Posterior vena cava (tissue), 2 donors: ENCODE results near the gene COL4A2. TPM values are rescaled to one million over a fixed set of nuclear protein-coding genes. Genes with fewer than 3 reads are reported as not detected.
A peak's percentile ranks its signal among the peaks of the same experiment; 100 is the strongest.

Experiments
- DNase-seq: peaks from one replicate; pipeline ENCODE4 v3.0.0-alpha.2; 2020; ENCODE audit warnings: low spot score
- intact Hi-C, 2 donors: fragments of 100-400 bp; cut with DNase I; formaldehyde crosslinking; loops; one replicate each; pipeline versions ENCODE4 v1.14.1 to v1.14.2; 2022 to 2023
- total RNA-seq, 2 donors: library from RNA; stranded (reverse); fragmentation: NEBNext Ultra II Directional; extraction: Animal tissue kit (Norgen Biotek cat#: 25700); gene quantifications; one replicate each; pipeline ENCODE4 v1.2.1, GENCODE V29; 2021
- donor health status: DM: yes; HTN: yes; CAD: no.
- donor health status: DM: yes; HTN: yes; CAD: no.

The COL4A2 gene
- total RNA-seq, 2 donors from 2014 or later: 816 to 963 TPM

DNA sequence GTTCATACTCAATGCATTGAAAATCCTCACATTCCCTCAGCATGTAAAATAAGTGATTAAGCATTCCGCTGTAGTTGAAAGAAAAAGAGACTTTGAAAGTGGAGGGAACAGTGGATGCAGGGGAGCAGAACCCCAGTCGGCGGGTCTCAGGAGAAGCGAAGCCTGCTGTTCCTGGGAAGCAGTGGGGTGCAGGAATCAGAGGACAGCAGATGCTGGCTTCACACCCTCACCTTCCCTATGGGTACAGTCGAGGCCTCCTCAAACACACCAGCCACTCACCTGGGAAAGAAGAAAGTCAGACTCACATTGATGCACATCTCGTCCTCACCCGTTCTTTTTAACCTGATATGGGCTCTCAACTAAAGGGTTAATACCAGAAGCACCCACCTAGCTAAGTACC, 38.2 kb downstream of the COL4A2 start:
- intact Hi-C loops: loop anchor here in 1 of 2 donors (5.0 kb wide), 1 partner anchor 72 kb away; no protein-coding TSS in a partner anchor
- no peak for DNase-seq

DNA sequence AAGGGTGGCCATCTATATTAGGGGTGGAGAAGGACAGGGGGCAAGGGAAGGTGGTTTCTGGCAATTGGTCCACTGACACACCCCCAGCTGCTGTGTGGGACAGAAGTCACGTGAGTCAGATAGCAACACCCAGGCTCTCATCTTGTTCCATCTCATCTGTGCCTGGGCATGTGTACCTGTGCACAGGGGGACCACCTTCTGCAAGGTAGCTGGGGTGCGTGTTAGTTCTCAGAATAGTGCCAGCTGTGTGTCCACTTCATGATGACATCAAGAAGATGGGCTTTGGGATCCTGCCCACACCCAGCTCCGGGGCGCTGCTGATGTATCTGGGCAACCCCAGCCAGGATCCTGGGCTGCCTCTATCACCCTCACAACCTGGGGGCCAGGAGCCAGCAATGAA, 38.6 kb downstream of the COL4A2 start:
- peak; percentile 64 for DNase-seq
- intact Hi-C loops: loop anchor here in 1 of 2 donors (5.0 kb wide), 1 partner anchor 72 kb away; no protein-coding TSS in a partner anchor

DNA sequence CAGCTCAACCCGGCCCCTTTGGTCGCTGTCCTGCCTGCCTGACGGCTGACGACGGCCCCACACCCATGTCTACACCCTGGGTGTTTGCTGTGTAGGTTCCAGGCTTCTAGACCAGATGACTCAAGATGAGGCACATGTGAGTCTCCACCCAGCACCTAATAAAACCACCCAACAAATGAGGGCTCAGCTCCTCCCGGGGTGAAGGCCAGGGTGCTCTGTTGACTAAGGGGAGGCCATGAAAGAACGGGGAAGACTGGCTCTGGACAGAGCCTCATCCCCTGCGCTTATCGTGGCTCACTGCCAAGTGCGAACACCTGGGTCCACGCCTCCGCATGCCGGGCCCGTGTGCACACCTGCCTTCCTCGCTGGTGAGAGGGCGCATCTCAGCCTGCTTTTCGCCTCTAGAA, 39.6 kb downstream of the COL4A2 start:
- intact Hi-C loops: loop anchor here in 1 of 2 donors (5.0 kb wide), 1 partner anchor 71 kb away; no protein-coding TSS in a partner anchor
- DNase-seq: peak; percentile 82

DNA sequence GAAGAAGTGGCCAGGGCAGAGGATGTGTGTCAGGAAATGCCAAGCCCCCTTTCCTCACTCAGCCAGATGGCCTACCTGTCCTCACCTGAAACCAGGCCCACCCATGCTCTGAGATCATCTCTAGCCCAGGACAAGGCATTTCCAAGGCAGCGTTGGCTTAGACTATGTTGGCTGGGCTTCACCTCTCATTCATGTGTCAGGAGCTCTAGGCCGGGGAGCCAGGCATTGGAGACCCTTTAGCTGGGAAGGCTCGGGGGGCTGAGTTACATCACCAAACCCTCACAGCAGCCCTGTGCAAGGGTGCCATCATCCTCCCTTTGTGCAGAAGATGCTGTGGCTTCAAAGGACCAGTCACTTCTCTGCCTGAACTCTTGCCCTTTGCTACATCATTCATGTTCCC, 40.0 kb downstream of the COL4A2 start:
- intact Hi-C loops: loop anchor here in 1 of 2 donors (5.0 kb wide), 1 partner anchor 70 kb away; no protein-coding TSS in a partner anchor
- DNase-seq: no peak

DNA sequence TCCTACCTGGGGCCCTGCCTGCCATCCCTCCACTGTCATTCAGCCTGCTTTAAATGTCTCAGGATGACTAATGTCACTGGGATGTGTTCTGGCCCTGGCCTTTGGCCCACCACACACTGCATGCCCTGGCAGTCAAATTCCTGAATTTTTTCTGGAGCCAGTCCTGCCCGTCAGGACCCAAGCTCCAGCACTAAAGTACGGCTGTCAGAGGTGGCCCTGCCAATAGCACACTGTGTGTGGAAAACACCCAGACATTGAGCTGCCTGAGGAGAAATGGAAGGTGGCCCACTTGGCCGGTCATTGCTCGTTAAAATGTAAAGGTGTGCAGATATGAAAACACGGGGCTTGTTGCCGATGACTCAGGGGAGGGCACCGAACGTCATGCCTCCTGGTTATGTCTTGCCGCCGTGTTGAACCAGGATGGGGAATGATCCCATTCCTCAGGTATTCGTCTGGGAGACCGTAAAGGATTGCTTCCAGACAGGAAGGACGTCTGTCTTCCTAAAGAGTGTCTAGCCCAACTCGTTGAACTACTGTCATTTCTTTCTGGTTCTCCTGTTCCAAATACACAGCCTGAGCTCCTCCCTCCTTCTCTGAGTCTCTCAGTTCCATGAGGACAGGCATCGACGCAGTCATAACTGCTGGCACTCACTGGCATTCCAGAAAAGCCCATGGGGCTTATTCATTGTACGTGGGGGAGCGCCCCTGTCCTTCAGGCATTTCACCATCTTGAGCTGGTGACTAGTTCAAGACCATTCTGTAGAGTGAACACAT, 40.6 kb downstream of the COL4A2 start:
- intact Hi-C loops: loop anchor here in 1 of 2 donors (5.0 kb wide), 1 partner anchor 70 kb away; no protein-coding TSS in a partner anchor
- DNase-seq: peak; percentile 88

DNA sequence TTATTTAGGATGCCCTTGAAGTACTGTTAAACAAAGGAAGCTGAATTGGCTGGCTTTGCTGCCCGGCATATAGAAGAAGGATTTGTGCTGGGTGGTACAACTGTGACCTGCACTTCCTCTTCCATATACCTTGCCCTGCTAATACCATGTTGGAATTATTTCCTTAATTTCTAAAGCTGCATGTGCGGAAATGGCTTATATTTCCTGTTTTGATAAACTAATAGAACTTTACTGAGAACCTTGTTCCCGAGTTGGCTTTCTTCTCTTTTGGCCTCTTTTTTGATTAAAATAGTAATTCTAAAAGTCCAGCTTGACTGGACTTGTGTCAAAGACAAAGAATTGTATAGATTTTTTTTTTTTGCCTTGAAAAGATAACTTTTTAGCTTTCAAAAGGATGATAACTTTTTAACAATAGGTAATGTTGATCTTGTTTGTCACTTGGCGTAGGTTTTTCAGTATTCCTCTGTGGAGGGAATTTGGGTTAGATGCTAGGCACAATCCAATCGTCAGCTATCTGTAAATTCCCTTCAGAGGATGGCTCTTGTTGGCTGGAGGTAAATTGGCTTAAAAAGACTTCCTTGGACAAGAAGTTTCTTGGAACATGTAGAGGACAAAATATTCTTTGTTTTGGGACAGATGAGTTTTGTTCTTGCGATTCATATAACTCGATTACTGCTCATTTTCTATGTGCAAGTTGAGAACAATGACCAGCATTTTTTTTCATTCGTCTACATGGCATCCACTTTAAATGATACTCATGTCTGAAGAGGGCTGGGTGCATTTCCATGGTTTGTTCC, 41.4 kb downstream of the COL4A2 start:
- DNase-seq: no peak

DNA sequence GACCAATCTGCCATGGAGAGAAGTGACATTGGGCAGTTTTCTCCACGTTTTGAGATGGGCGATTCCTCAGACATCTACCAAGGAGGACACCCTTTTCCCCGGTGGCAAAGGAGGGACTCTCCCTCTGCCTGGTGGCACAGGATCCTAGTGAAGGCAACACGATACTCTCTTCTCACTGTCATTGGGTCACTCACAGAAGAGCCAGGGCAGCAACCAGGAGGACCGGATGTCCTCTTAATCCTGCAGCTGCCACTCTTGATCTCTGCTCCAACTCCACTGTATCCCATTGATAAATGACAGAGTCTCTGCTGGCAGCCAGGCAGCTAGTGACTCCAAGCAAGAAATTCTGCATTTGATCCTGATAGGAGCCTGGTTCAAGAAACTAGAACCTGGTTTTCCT, 42.2 kb downstream of the COL4A2 start:
- intact Hi-C loops: loop anchor here in 1 of 2 donors (5.0 kb wide), 1 partner anchor 68 kb away; no protein-coding TSS in a partner anchor
- no peak for DNase-seq

More for the DNA sequence above, 41.4 kb downstream of the COL4A2 start:
- intact Hi-C loops: loop anchor here in 1 of 2 donors (5.0 kb wide), 1 partner anchor 69 kb away; no protein-coding TSS in a partner anchor

DNA sequence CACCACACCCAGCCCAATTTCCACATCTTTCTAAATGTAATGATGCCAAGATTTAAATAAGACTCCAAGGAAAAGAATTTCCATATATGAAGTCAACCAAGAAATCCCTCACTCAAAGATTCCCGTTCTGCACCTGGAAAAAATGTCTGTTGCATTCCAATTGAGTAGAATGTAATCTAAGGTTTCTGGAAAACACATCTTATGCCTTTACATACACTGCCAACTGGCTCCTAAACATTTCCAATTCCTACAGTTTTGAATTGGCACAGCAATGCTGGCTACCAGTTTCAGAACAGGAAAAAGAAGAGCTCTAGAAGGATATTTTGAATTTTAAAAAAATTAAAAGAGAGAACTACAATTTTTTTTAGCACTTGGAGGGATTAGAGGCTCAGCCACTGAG, 43.0 kb downstream of the COL4A2 start:
- no peak for DNase-seq
- intact Hi-C loops: no loop called here

DNA sequence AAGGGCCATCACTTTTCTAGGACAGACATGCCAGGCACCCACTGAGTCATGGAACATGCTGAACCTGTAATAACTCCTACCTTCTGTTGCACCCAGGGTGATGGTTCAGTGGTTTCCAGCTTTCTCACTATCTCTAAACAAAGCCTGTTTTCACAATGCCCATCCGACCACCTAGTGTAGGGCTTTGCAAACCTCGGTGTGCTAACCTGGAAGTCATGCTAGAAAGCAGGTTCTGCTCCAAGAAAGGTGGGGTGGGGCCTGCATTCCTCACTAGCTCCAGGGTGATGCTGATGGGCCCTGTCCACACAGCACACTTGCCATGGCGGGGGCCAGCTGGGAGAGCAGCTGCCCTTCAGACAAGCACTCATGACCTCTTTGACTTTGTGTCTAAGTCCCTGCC, 43.4 kb downstream of the COL4A2 start:
- no peak for DNase-seq
- intact Hi-C loops: no loop called here

DNA sequence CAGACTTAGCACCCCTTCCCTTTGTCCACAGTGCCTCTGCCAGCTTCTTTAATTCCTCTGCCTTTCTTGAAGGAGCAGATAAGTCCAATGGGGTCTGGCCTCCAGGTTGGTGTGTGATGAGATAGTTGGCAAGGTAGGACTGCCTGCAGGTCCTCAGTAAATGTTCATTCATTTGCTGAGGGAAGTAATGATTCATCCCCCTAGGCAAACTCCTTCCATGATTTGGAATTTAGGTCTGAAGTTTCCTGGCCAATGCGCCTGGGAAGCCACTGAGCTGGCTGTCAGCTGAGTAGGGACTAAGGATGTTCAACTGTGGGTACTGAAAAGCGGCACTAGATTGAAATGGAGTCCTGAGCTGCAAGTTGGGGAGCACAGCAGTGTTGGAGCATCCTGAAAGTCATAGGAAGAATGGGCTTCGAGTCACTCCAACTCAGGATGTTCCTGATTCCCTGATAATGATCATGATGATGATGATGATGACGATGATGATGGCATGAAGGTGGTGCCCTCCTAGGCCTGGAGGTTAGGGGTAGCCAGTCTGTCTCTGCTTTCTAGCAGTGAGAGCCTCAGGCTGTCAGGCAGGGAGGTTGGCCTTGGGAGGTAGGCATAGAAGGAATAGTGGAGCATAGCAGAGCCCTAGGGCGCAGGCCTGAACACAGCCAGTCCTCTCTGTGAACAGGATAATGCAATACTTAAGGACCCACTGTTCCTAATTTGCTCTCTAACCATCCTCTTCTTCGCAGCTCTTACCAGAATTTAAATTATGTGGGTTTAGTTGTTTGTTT, 44.7 kb downstream of the COL4A2 start:
- intact Hi-C loops: no loop called here
- no peak for DNase-seq

DNA sequence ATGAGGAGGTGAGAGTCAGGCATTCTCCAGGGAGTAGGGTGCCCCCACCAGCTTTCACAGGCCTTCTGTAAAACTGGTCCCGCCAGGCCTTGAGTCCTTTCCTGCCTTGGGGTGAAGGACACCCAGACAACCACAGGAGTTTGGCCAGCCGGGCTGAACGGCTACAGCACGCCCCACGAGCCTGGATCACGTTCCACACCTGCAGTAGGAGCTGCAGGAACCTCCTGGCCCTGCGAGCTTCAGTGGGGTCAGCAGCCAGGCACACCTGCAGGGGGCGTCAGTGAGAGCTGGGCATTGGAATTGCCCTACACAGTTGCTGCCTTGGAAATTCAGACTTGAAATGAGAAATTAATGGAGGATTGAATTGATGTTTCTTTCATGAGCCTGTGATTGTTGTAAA, 45.7 kb downstream of the COL4A2 start:
- intact Hi-C loops: no loop called here
- DNase-seq: peak; percentile 75

DNA sequence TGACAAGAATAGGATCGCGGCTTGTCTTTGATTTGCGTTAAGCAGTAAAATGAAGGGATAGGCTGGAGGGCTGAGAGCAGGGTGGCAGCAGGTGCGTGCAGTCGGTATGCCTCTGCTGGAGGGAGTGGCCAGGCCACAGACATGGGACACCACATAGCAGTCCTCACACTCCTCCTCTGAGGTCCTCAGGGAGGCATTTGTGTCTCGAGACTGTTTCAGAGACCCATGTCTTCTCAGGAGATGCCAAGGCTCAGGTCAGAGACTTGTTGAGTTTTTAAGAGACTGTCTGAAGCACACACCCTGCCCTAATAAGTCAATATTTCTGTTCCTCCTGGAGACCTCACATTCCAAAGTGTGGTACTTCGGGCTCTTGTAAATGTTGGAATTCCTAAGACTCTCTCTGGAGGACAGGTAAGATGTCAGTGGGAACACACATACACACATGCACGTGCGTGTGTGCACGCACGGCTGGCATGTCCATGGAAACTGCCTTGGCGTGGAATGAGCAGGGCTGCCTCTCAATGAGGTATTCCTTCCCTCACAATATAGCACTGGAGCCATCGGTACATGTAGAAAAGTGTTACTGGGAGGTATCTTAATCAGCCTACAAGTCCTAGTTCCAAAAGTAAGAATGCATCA, 46.4 kb downstream of the COL4A2 start:
- no peak for DNase-seq
- intact Hi-C loops: no loop called here

DNA sequence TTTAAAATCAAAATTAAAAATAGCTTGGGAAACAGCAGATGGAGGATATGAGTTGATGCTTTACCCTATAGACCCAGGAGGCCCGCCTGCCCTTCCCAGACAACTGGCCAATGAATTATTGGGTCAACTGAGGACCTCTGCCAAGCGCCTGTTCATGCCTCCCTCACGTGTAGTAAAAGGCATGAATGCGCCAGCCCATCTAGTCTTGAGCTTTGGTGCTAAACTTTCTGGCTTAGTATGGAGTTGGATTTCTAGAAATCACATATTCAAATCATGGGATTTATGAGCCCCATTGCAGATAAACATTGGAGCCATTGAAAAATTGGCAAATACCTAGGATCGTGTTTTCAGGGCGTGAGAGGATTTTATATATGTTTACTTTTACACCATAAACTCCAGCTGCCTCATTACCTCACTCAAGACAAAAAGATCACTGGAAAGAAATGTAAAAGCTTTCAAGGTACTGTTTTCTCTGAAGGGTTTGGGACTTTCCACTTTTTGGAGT, 47.1 kb downstream of the COL4A2 start:
- intact Hi-C loops: no loop called here
- no peak for DNase-seq

DNA sequence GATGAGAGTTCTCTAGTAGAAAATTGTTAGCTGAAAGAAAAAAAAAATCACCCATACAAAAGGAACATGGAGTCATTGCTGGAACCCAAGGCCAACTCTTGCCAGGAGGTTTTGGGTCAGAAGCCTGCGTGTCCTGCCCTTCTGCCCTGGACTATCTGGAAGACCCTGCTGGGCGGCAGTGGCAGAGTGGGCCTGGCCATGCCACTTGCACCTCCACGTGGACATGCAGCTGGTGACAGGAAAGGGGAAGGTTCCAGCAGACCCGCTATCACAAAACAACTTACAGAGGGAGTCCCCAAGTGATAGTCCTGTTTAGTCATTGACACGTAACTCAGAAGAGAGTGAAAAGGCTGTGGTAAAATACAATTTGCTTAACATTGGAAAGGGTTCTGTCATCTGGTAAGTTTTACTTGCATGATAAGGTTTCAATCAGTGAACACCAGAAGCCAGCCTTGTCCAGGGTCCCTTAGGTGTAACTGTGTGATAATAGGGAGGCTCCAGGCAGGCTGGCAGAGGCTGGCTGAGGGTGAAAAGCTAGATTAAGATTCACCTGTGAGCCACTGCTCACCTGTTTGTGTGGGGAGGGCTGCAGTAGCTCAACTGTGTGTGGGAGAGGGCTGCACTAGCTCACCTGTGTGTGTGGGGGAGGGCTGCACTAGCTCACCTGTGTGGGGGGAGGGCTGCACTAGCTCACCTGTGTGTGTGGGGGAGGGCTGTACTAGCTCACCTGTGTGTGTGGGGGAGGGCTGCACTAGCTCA, 47.8 kb downstream of the COL4A2 start:
- intact Hi-C loops: no loop called here

DNA sequence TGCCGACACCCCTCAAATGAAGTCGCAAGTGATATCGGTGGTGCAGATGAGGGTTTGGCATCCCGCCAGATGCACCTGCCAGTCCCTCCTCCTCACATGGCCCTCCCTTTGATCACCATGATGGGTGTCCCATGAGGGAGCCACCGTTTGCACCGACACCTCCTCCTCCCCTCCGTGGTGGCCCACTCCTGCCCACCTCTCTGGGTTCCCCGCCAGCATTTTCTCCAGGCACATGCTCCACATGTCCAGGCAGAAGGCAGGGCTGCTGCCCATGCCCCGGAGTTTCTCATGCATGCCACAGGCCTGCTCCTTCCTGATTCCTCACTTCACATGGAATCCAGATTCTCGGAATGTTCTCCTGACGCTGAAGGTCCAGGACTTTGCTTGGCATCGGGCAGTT, 49.3 kb downstream of the COL4A2 start:
- DNase-seq: peak; percentile 78
- intact Hi-C loops: no loop called here

More for the DNA sequence above, 47.8 kb downstream of the COL4A2 start:
- DNase-seq: peak; percentile 76

DNA sequence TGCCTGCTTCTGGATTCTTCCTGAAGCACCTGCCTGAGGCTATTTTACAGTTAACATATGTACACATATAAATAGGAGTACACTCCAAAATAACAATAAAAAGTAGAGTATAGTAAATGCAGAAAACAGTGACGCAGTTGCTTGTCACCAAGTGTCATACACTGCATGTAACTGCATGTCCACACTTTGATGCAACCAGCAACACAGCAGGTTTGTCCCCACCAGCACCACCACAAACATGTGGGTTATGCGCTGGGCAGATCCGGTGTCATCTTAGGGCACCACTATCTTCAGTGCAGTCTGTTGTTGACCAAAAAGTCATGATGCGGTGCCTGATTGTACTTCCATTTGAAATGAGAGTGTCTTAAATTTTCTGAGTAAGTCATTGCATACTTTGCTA, 51.3 kb downstream of the COL4A2 start:
- intact Hi-C loops: no loop called here

DNA sequence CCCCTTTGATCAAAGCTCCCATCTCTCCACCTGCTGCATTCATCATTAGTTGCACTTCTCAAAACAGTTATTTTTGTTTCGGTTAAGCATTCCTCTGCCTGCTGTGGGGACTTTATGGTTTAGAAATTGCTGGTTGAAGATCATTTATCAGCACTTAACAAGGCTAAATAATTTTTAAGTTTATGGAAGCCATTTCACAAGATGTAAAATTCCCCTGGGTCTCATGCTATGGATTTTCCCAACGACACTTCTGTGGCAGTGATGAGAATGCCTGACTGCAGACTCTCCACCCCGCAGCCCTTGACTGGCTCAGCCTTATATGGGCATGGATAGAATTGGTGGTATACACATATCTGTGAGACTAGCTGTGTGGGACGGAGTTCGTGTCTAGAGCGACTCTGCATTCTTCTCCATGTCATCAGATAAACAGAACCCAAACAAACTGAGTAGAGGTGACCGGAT, 52.8 kb downstream of the COL4A2 start:
- no peak for DNase-seq
- intact Hi-C loops: no loop called here

More for the DNA sequence above, 51.3 kb downstream of the COL4A2 start:
- DNase-seq: no peak

DNA sequence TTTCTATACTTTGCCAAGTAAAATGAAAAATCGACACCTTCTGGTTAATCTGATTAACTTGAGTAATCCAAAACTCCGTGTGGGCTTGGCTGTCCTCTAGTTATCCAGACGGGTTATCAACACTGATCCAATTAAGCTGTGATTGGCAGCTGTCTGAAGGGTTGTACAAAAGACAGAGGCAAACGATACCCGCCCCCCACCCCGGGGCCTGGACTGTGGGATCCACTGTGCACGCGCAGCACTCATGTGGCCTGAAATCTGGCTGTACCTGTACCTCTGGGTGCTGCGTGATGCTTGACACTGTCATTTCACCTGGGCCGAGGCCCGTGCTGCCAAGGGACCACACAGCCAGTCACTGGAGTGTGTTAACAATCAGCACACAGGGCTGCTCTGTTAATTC, 53.5 kb downstream of the COL4A2 start:
- peak; percentile 82 for DNase-seq
- intact Hi-C loops: no loop called here
